DND-41 (cell line): ENCODE measurements around the gene RPH3AL.

Experiments
- EZH2 ChIP-seq: IDR thresholded peaks from 3 replicates; pipeline ENCODE4 v1.6.1; 2012; ENCODE audit warnings: borderline replicate concordance, low read depth, mild to moderate bottlenecking, moderate library complexity, low read length, inconsistent platforms; ENCODE audit not compliant: severe bottlenecking
- TF ChIP-seq, protein P1 (sequence below): IDR thresholded peaks from 2 replicates; pipeline ENCODE4 v1.5.1; 2012; ENCODE audit warnings: borderline replicate concordance, low read length, moderate library complexity, mild to moderate bottlenecking; ENCODE audit not compliant: poor library complexity, severe bottlenecking; ENCODE audit errors: extremely low read depth

DNA sequence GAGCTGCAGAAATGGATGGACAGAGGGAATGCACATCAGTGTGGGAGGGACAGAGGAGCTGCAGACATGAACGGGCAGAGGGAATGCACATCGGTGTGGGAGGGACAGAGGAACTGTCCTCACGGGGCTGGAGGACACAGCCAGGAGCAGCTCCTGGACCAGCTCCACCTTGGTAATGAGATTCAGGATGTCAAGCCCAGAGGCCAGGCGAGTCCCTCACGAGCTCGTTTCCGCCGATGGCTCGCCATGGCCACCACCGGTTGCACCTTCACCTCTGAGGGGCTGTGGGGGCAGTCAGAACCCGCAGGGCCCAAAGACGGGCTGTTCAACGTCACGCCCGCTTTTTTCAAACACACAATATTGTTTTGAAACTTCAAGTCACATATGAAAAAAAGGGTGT lies 56.2 kb downstream of the RPH3AL start:
- TF ChIP-seq, protein P1, sequence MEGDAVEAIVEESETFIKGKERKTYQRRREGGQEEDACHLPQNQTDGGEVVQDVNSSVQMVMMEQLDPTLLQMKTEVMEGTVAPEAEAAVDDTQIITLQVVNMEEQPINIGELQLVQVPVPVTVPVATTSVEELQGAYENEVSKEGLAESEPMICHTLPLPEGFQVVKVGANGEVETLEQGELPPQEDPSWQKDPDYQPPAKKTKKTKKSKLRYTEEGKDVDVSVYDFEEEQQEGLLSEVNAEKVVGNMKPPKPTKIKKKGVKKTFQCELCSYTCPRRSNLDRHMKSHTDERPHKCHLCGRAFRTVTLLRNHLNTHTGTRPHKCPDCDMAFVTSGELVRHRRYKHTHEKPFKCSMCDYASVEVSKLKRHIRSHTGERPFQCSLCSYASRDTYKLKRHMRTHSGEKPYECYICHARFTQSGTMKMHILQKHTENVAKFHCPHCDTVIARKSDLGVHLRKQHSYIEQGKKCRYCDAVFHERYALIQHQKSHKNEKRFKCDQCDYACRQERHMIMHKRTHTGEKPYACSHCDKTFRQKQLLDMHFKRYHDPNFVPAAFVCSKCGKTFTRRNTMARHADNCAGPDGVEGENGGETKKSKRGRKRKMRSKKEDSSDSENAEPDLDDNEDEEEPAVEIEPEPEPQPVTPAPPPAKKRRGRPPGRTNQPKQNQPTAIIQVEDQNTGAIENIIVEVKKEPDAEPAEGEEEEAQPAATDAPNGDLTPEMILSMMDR, result no peak
- no peak for TF ChIP-seq EZH2
